HCT116 (cell line): ENCODE results near the gene ARHGDIA. TPM values are rescaled to one million over a fixed set of nuclear protein-coding genes. Genes with fewer than 3 reads are reported as not detected.

ENCODE experiments used
- ATAC-seq: fragments of 200-7000 bp; cut with Tn5 transposase; 2 replicates; pipeline ENCODE4 v1.9.1; 2020; ENCODE audit warnings: mild to moderate bottlenecking, moderate library complexity
- BruUV-seq: library from RNA; stranded (reverse); fragments of 400-500 nt; replicated peaks from 2 replicates; lab custom pipeline; 2021; lab: Mats Ljungman, UMichigan
- CTCF ChIA-PET: fragments of 300-600 bp; sonication (Branson Sonifier 250); formaldehyde crosslinking; loops from one replicate; lab custom pipeline; 2021; ENCODE audit warnings: antibody characterized with exemption; lab: Charles Lee
- POLR2A ChIA-PET: fragments of 300-600, 350-600 bp; sonication (Branson Sonifier 250); formaldehyde crosslinking; loops from one replicate; lab custom pipeline; 2021; ENCODE audit warnings: antibody characterized with exemption; lab: Charles Lee
- RAD21 ChIA-PET, 2 experiments: fragments of 300-600 bp; sonication (Branson Sonifier 250); formaldehyde crosslinking; loops; one replicate each; lab custom pipeline; 2023; ENCODE audit warnings: low total read pairs in 2 of 2; ENCODE audit not compliant: uncharacterized antibody in 2 of 2, unreplicated experiment in 2 of 2, low non-redundant PET in 1 of 2; lab: Charles Lee
- DNase-seq: peaks from one replicate; pipeline ENCODE4 v3.0.0-alpha.2; 2010; ENCODE audit warnings: low read depth, low spot score
- H2AFZ ChIP-seq: fragments of 200-600 bp; shearing (Covaris generic), sonication (generic); 2 replicates; pipeline ENCODE4 v1.6.1; 2017; ENCODE audit warnings: low read depth, mixed run types, mixed read lengths, antibody characterized with exemption, low read length; ENCODE audit not compliant: poor library complexity, severe bottlenecking
- H3K27ac ChIP-seq: 2 replicates; pipeline ENCODE4 v1.5.1; 2012; ENCODE audit warnings: low read depth, low read length
- H3K27me3 ChIP-seq: fragments of 200-600 bp; sonication (generic); 2 replicates; pipeline ENCODE4 v1.6.1; 2016; ENCODE audit warnings: mixed run types, low read length, mixed read lengths; ENCODE audit not compliant: insufficient read depth
- H3K36me3 ChIP-seq, 2 experiments: fragments of 200-500 bp in 1 of 2; fragments of 200-600 bp in 1 of 2; sonication (Bioruptor generic) in 1 of 2; sonication (generic) in 1 of 2; 2 replicates each; pipeline versions ENCODE4 v1.5.1 to v1.6.1; 2014 to 2016; ENCODE audit warnings: low read length in 2 of 2, inconsistent platforms in 1 of 2, mixed read lengths in 1 of 2, mixed run types in 1 of 2; ENCODE audit not compliant: insufficient read depth in 2 of 2, control insufficient read depth in 1 of 2
- H3K4me1 ChIP-seq, 2 experiments: fragments of 200-600 bp in 1 of 2; sonication (generic) in 1 of 2; 2 replicates each; pipeline versions ENCODE4 v1.5.1 to v1.6.1; 2012 to 2017; ENCODE audit warnings: low read length in 2 of 2, inconsistent platforms in 1 of 2, mild to moderate bottlenecking in 1 of 2, mixed read lengths in 1 of 2, mixed run types in 1 of 2, moderate library complexity in 1 of 2; ENCODE audit not compliant: insufficient read depth in 2 of 2, control insufficient read depth in 1 of 2
- H3K4me2 ChIP-seq: fragments of 200-600 bp; sonication (generic); 2 replicates; pipeline ENCODE4 v1.6.1; 2017; ENCODE audit warnings: mixed run types, low read length, mixed read lengths
- H3K4me3 ChIP-seq, 2 experiments: fragments of 200-600 bp in 1 of 2; sonication (generic) in 1 of 2; replicated peaks in 1 of 2; 2 replicates each; pipeline ENCODE4 v1.5.1; 2011 to 2016; ENCODE audit warnings: low read length in 2 of 2, control low read depth in 1 of 2, low read depth in 1 of 2, mild to moderate bottlenecking in 1 of 2, mixed read lengths in 1 of 2, mixed run types in 1 of 2
- H3K79me2 ChIP-seq: fragments of 200-600 bp; sonication (generic); 2 replicates; pipeline ENCODE4 v1.6.1; 2017; ENCODE audit warnings: mild to moderate bottlenecking, mixed run types, low read length, moderate library complexity, mixed read lengths; ENCODE audit not compliant: insufficient read depth
- H3K9ac ChIP-seq: fragments of 200-600 bp; sonication (generic); 2 replicates; pipeline ENCODE4 v1.6.1; 2016; ENCODE audit warnings: low read length, mixed read lengths
- H3K9me2 ChIP-seq: fragments of 200-600 bp; sonication (generic), shearing (Covaris generic); 2 replicates; pipeline ENCODE4 v1.6.1; 2017; ENCODE audit warnings: mixed run types, mild to moderate bottlenecking, moderate library complexity; ENCODE audit not compliant: insufficient read depth
- H3K9me3 ChIP-seq, 2 experiments: fragments of 200-500 bp in 1 of 2; fragments of 200-600 bp in 1 of 2; sonication (Bioruptor generic) in 1 of 2; sonication (generic) in 1 of 2; 2 replicates each; pipeline ENCODE4 v1.6.1; 2014 to 2017; ENCODE audit warnings: low read length in 2 of 2, mixed read lengths in 2 of 2, inconsistent platforms in 1 of 2, low read depth in 1 of 2, mild to moderate bottlenecking in 1 of 2, mixed run types in 1 of 2, moderate library complexity in 1 of 2; ENCODE audit not compliant: control insufficient read depth in 1 of 2, insufficient read depth in 1 of 2
- H4K20me1 ChIP-seq: fragments of 200-600 bp; sonication (generic), shearing (Covaris generic); 2 replicates; pipeline ENCODE4 v1.6.1; 2017; ENCODE audit warnings: mixed run types, mild to moderate bottlenecking, moderate library complexity; ENCODE audit not compliant: insufficient read depth
- CBX3 ChIP-seq: IDR thresholded peaks from 2 replicates; pipeline ENCODE4 v1.6.1; 2012; ENCODE audit warnings: low read depth
- CTCF ChIP-seq, 3 experiments: fragments of 200-600 bp in 1 of 3; sonication (generic) in 1 of 3; IDR thresholded peaks in 2 of 3; conservative IDR thresholded peaks in 1 of 3; 2 replicates each; pipeline ENCODE4 v1.5.1; 2012 to 2017; ENCODE audit warnings: low read depth in 2 of 3, low read length in 2 of 3, antibody characterized with exemption in 1 of 3, borderline replicate concordance in 1 of 3, control low read depth in 1 of 3, mild to moderate bottlenecking in 1 of 3, mixed read lengths in 1 of 3, mixed run types in 1 of 3, moderate library complexity in 1 of 3; ENCODE audit not compliant: insufficient read depth in 1 of 3
- EGR1 ChIP-seq: IDR thresholded peaks from 2 replicates; pipeline ENCODE4 v1.6.1; 2012; ENCODE audit warnings: low read depth
- ELF1 ChIP-seq: IDR thresholded peaks from 2 replicates; pipeline ENCODE4 v1.6.1; 2012; ENCODE audit warnings: low read depth, borderline replicate concordance
- EZH2 ChIP-seq: fragments of 200-600 bp; sonication (generic); IDR thresholded peaks from 2 replicates; pipeline ENCODE4 v1.6.1; 2017; ENCODE audit warnings: antibody characterized with exemption, mixed run types
- EZH2phosphoT487 ChIP-seq: fragments of 200-600 bp; IDR thresholded peaks from 2 replicates; pipeline ENCODE4 v1.6.1; 2018; ENCODE audit warnings: antibody characterized with exemption, borderline replicate concordance
- FOSL1 ChIP-seq: IDR thresholded peaks from 2 replicates; pipeline ENCODE4 v1.6.1; 2012; ENCODE audit warnings: low read depth
- JUND ChIP-seq: IDR thresholded peaks from 2 replicates; pipeline ENCODE4 v1.6.1; 2012
- POLR2AphosphoS5 ChIP-seq: IDR thresholded peaks from 2 replicates; pipeline ENCODE4 v1.6.1; 2011; ENCODE audit warnings: mild to moderate bottlenecking, low read depth, low read length, moderate library complexity
- SIN3A ChIP-seq: IDR thresholded peaks from 2 replicates; pipeline ENCODE4 v1.6.1; 2012; ENCODE audit warnings: low read depth
- SRF ChIP-seq: IDR thresholded peaks from 2 replicates; pipeline ENCODE4 v1.6.1; 2012; ENCODE audit warnings: low read depth
- ZBTB33 ChIP-seq: IDR thresholded peaks from 2 replicates; pipeline ENCODE4 v1.6.1; 2011; ENCODE audit warnings: mild to moderate bottlenecking, low read length, moderate library complexity; ENCODE audit not compliant: insufficient replicate concordance; ENCODE audit errors: extremely low read depth
- ZFX ChIP-seq: fragments of 450-650 bp; IDR thresholded peaks from 2 replicates; pipeline ENCODE4 v1.6.1; 2017
- ZNF274 ChIP-seq: fragments of 200-500 bp; sonication (Bioruptor generic); IDR thresholded peaks from 2 replicates; pipeline ENCODE4 v1.6.1; 2014; ENCODE audit warnings: mild to moderate bottlenecking, low read depth, low read length, inconsistent platforms
- intact Hi-C: fragments of 100-400 bp; cut with micrococcal nuclease; formaldehyde crosslinking; loops from 2 replicates; pipeline ENCODE4 v1.10.0; 2022
- total RNA-seq: library from RNA; stranded (reverse); gene quantifications from one replicate; pipeline ENCODE4 v1.2.1, GENCODE V29; 2021; ENCODE audit not compliant: unreplicated experiment

ARHGDIA gene
- total RNA-seq, 1 experiment from 2014 or later: 554 TPM

GRCh38 chr17:81842725-81843504 lies 28.2 kb downstream of the ARHGDIA start:
- no peak overlapping the region for H3K27ac ChIP-seq
- H3K36me3 ChIP-seq: peaks cover 32 to 46% of the 10 kb centered on the region in 2 experiments; a peak in 3 of 4 replicates
- H3K4me2 ChIP-seq: no peak overlapping the region
- RAD21 ChIA-PET: interaction anchor here in 1 of 2 experiments (1.2 kb wide), 1 partner anchor 12 kb away, joined by 3 read pairs; no protein-coding TSS in a partner anchor
- CTCF ChIA-PET: no interaction called here
- no peaks in the 10 kb centered on the region for H3K4me1 ChIP-seq
- no peaks in the 10 kb centered on the region for H3K9me3 ChIP-seq
- POLR2A ChIA-PET: interaction anchor here (1.0 to 1.6 kb wide), 2 partner anchors 10 to 113 kb away, joined by 3 to 5 read pairs; partner anchors contain the start of gene MCRIP1
- no peaks in the 10 kb centered on the region for H4K20me1 ChIP-seq
- no peak overlapping the region for H3K9ac ChIP-seq
- ATAC-seq (0 out of 2 replicates have a peak, but pooled peaks have one; percentile 13), DNase-seq (no peak)
- H3K79me2 ChIP-seq: no peaks in the 10 kb centered on the region
- intact Hi-C loops: no loop called here
- TF ChIP-seq POLR2AphosphoS5 (peak; percentile 28; the same call in 1 of the 2 replicates), JUND (no peak), EZH2phosphoT487 (no peak)
- H3K27me3 ChIP-seq: no peaks in the 10 kb centered on the region
- no peak overlapping the region for H2AFZ ChIP-seq
- no peak overlapping the region for H3K4me3 ChIP-seq
- H3K9me2 ChIP-seq: no peaks in the 10 kb centered on the region
- no TSS peak for BruUV-seq

GRCh38 chr17:81842378-81842724 lies 28.8 kb downstream of the ARHGDIA start:
- Histone ChIP-seq H3K36me3 (peaks cover 29 to 43% of the 10 kb centered on the region in 2 experiments; a peak in 3 of 4 replicates), H2AFZ (no peak overlapping the region), H3K79me2 (no peaks in the 10 kb centered on the region), H3K9me3 (no peaks in the 10 kb centered on the region), H3K9ac (no peak overlapping the region), H3K27me3 (no peaks in the 10 kb centered on the region), H4K20me1 (no peaks in the 10 kb centered on the region), H3K27ac (no peak overlapping the region), H3K4me1 (no peaks in the 10 kb centered on the region), H3K9me2 (no peaks in the 10 kb centered on the region), H3K4me3 (no peak overlapping the region), H3K4me2 (no peak overlapping the region)
- TF ChIP-seq CBX3 (no peak), EGR1 (no peak), ZFX (no peak), EZH2 (no peak), SIN3A (no peak), ELF1 (no peak), FOSL1 (no peak), ZNF274 (no peak), SRF (no peak), CTCF (IDR thresholded peaks at IDR 0.05 in 2 of 3, conservative IDR thresholded peaks at IDR 0.05 in 1 of 3; ENCODE audit: borderline replicate concordance in 1 of 3, insufficient read depth in 1 of 3, low read depth in 2 of 3, low read length in 2 of 3) (no peak), ZBTB33 (no peak), POLR2AphosphoS5 (no peak), EZH2phosphoT487 (no peak), JUND (no peak)
- BruUV-seq: no TSS peak
- DNase-seq (no peak), ATAC-seq (no peak)
- POLR2A ChIA-PET: interaction anchor here (1.6 kb wide), 1 partner anchor 9 kb away, joined by 5 read pairs; the partner anchor contains the start of gene MCRIP1
- CTCF ChIA-PET: no interaction called here
- RAD21 ChIA-PET: interaction anchor here in 1 of 2 experiments (1.2 kb wide), 1 partner anchor 13 kb away, joined by 3 read pairs; no protein-coding TSS in a partner anchor
- intact Hi-C loops: no loop called here
